ENCODE results near the gene ABHD8.

Gene ABHD8

DNA sequence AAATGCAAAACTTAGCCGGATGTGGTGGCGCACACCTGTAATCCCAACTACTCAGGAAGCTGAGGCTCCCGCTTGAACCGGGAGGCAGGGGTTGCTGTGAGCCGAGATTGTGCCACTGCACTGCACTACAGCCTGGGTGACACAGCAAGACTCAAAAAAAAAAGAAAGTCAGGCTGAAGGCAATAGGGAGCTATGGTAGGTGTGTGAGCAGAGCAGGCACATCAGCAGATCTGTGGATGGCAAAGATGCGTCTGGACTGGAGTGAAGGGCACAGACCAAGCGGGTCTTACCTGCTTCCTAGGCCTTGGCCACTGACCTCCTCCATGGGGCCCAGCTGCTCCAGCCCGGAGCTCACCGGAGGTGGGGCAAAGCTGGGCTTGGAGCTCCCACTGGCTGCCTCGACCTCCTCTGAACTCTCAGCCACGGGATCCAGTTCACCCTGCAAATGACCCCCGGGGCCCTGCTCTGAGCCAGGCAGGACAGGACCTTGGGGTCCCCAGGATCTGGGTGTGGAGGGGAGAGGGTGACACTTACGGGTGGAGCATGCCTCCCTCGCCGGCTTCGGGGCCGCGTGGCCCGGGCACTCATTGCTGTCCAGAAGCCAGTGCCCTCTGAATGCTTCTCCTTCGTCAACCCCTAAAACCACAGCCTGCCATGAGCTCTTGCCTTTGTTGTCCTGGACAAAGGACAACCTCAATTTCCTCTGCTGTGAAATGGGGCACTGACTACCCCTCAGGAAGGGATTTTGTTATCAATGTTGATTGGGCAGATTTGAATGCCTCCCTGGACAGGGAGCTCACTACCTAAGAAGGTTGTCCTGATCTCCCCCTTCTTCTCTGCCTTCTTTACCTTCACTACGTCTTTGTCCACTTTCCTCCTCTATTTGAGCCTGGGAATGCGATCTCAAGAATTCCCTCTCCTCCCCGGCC lies 39.2 kb downstream of the ABHD8 start:
- DNase-seq, result no peak

DNA sequence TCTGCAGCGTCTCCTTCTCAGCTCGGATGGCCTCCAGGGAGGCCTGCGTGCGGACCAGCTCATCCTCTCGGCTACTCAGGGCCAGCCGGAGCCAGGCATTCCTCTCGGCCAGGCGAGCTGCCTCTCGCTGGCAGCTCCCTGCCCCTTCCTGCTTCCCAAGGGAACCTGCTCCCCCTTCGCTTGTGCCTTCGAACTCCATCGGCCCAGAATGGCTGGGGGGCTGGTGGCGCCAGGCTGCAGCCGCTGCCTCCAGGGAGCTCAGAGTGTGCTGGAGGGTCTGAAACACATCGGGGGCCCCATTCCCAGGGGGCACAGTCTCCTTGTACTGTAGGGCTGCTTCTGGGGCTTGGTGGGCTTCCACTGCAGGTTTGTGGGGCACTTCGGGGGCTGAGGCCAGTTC lies 40.7 kb downstream of the ABHD8 start:
- DNase-seq, result no peak

DNA sequence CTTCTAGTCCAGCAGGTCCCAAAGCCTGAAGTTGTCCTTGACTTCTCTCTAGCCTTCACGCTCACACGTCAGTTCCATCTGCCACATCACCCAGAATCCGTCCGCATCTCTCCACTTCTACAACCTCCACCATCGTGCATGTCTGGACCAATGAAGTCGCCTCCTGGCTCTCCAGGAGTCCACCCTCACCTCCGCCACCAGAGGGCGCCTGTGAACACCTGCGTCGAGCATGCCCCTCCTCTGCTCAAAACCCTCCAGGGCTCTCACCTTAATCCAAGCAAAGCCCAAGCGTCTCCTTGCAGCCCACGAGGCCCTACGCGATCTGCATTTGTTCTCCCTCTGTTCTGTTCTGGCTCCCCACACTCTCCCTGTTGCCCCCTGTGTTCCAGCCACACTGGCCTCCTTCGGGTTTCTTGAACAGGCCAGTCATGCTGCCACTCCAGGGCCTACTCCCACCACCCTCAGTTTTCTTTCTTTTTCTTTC lies 42.3 kb downstream of the ABHD8 start:
- peak; percentile 78 for DNase-seq

DNA sequence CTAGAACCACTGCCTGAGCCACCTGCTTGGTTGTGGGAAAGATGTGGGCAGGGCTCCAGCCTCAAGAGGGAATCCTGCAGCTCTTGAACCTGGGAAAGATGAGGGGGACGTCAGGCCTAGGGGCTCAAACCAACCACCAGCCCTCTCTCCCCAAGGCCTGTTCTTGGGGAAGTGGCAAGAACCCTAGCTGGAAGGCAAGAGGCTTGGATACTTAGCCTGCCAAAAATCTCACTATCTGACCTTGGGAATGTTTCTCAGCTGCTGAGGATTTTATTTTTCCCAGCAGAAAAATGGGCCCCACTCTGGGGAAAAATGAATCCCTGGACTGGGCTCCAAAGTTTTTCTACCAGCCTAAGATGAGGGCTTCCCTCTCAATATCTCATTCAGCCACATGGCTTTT lies 43.3 kb downstream of the ABHD8 start:
- no peak for DNase-seq

DNA sequence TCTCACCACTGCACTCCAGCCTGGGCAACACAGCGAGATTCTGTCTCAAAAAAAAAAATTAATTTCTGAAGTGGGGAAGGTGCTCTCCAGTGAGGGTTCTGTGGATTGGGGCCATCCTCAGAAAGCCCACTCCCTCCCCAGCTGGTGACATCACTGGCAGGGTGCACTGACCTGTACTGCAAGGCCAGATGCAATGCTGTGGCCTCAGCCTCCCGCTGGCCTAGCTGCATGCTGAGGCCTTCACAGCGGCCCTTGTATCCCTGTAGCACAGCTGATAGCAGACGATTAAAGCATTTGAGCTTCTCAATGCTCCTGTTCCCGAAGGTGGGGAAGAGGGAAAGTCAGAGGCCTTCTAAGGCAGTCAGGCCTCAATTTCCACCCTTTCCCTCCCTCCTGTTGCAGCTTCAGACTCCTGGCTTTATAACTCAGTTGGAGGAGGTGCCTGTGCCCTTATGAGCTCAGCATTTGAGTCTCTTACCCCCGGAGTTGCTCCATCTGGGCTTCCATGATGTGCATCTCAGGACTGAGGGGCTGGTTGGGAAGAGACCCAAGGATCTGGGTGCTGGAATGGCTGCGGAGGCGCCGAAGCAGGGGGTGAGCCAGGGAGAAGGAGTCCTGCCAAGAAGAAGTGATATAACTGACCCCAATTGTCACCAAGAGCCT lies 44.0 kb downstream of the ABHD8 start:
- no peak for DNase-seq

DNA sequence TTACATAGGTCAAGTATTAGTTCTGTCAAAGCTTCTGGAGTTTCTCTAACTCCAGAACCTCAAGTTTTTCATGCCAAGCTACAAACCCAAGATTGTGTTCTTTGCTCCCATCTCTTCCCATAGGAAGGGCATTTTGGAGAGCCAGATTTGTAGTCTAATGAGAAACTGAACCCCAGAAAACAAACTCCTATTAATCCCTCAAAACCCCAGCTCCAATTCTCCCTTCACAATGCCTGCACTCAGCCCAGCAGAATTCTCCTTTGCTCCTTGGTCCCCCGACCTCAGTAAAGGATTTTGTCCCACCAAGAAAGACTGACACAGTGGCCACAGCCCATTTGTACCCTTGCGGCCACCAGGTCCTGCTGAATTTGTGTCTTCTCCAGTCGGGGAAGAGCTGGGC lies 47.1 kb downstream of the ABHD8 start:
- DNase-seq, result no peak

DNA sequence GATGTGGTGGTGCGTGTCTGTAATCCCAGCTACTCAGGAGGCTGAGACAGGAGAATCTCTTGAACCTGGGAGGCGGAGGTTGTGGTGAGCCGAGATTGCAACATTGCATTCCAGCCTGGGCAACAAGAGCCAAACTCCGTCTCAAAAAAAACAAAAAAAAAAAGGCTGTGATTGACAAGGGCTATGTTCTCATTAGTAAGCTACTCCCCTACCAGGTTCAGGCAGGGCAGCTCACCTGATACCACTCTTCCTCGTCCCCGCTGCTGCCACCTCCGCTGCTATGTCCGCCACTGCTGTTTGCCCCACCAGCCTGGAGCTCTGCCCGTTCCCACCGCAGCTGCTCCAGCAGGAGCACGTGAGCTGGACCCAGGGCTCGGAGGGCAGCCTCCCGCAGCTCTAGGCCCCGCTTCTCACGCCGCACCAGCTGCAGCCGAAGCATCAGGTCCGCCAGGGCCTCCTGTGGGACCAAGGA lies 48.0 kb downstream of the ABHD8 start:
- peak; percentile 43 for DNase-seq

DNA sequence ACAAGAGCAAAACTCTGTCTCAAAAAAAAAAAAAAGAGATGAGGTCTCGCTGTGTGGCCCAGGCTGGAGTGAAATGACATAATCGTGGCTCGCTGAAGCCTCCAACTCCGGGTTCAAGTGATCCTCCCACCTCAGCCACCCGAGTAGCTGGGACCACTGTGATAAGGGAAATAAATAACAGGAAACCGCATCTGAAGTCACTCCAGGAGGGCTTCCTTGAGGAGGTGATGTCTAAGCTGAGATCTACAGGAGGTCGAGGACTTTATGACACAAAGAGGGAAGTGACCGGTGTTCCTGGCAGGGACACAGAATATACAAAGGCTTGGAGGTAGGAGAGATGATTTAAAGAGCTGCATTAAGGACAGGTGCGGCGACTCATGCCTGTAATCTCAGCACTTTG lies 48.6 kb downstream of the ABHD8 start:
- DNase-seq, result no peak

DNA sequence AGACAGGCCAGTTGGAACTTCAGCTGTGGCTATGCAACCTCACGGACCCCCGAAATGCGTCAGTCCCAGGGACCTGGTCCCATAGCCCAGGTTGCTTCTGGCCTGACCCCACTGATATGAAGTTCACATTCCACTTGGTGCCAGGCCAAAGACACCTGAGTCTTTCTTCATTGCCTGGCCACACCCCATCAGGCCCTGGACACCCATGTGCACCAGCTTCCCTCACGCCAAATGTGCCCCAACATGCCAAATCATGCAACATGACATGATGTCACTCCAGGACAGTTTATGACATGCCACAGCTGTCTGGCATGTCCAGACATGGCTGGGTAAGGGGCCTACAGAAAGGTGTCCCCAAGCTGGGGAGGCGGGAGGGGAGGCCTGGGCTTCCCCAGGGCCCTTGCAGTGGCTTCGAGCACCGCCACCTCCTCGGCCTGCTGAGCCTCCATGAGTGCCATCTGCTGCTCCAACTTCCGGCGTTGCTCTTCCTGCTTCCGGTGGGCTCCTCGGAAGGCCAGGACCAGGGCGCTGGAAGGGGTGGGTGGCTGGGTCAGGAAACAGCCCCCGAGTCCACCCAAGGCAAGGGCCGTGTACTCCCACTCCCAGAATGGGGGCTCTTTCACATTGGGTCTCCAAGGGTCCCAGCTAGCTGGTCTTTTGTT lies 53.2 kb downstream of the ABHD8 start:
- no peak for DNase-seq

DNA sequence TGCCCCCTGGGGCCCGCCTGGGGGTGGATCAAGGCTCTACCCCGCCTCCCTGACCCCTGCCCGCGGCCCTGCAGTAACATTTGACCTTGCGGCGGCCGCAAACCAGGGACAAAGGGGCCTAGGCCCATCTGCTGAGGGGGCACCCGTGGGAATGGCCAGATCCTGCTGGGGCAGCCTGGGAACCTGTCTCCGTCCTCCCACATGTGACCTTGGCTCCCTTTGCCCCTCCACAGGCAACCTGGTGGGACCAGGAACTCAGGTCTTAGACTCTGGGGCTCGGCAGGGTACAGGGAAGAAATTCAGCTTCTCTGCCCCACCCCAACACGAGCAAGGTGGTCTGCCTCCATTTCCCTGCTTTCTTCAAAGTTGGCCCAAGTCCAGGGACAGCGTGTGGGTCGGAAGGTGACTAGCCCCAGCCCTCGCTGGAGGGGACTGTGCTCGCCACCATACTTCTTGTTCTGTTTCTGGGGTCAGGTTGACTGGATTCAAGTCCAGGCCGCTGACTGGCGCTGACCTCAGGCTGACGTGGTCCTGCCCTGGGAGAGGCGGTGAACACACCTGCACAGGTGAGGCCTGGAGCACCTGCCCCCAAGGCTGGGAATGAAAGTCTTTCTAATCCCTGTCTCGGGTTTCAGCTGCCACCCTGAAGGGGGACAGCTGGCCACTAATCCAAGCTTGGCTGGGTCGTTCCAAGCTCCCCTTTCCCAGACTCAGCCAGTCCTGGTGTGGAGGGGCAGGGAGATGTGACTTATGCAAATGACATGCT lies 55.0 kb downstream of the ABHD8 start:
- peak; percentile 87 for DNase-seq

DNA sequence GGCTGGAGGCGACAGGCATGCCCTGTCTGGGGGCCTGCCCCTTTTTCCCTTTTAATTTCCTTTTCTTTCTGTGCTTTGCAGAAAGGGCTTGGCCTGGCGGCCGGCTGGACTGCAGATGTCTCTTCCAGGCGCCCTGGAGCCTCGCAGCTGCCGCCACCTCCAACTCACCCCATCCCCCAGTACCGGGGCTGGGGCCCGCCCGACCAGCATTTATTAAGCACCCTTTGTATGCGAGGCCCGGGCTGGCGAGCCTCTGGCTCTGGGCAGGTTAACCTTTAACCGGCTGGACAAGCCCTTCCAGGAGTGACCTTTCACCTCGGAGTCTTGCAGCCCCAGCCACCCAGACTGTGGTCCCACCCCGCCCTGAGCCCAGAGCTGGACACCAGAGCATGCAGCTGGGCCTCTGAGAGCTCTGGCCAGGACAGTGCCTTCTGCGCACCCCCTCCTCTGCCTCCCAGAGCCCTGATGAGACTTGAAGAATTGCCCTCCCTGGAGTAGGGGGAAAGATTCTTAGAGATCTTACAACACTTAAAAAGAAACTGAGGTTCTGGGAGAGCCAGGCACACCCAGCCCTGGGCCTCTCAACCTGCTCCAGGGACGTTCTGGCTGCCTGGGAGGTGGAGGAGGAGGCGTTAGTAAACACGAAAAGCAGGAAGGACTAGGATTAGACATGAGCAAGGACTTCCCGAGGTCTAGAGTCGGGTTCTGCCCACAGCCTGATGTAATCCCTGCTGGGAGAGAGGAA lies 56.4 kb downstream of the ABHD8 start:
- peak; percentile 41 for DNase-seq

DNA sequence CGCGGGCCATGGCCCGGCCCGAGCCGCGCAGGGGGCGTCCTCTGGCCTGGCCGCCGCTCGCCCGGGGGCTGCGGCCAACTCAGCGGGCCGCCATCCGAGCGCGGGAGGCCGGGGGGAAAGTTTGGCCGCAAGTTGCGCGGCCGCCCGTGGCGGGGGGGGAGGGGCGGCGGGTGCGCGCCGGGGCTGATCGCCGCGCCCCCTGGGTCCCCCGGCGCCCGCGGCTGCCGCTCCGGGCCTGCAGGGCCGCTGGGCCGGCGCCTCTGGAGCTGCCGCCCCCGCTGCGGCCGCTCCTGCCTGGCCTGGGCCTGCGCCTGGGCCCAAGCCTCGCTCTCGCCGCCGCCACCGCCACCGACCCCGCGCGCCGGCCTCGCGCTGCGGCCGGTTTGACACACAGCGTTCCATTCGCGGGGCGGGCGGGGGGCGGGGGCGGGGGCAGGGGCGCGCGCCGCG lies 57.7 kb downstream of the ABHD8 start, which contains the start of gene NR2F6:
Gene NR2F6 (minus strand): TSS at position 385 of the 450 bp plus-strand sequence. CDS start 699 bp downstream, outside the sequence.
- no peak for DNase-seq

DNA sequence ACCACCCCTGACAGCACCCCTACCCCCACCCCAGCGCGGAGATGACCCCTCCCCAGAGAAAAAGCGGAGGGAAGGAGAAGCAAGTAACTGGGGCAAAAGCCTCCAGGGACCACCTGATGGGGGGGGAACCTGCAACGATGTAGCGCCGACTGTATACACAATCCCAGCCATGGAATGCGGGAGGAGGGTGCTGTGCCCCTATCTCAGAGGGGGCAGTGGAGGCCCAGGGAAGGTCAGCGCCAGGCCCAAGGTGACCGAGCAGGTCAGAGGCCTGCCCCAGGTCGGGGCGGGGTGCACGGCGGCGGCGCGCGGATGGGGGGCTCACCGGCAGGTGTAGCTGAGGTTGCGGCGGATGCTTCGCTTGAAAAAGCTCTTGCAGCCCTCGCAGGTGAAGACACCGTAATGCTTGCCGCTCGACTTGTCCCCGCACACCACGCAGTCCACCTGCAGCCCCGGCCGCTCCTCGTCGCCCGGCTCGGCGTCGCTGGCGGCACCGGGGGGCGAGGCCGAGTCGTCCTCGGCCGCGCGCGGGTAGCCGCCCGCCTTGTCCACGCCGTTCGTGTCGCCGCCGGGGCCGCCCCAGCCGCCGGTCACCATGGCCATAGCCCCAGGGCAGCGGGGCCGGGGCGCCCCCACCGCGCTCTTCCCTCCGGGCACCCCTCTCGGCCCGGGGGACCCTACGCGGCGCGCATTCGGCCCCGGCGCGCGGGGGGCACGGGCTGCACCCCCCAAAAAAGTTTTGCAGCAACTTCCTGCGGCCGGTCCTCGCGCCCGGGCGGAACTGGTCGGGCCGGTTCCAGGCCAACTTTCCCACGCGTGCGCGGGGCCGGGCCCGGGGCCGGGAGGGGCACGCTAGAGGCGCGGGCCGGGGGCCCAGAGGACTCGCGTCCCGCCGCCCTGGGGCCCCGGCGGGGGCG lies 58.3 kb downstream of the ABHD8 start:
- no peak for DNase-seq

DNA sequence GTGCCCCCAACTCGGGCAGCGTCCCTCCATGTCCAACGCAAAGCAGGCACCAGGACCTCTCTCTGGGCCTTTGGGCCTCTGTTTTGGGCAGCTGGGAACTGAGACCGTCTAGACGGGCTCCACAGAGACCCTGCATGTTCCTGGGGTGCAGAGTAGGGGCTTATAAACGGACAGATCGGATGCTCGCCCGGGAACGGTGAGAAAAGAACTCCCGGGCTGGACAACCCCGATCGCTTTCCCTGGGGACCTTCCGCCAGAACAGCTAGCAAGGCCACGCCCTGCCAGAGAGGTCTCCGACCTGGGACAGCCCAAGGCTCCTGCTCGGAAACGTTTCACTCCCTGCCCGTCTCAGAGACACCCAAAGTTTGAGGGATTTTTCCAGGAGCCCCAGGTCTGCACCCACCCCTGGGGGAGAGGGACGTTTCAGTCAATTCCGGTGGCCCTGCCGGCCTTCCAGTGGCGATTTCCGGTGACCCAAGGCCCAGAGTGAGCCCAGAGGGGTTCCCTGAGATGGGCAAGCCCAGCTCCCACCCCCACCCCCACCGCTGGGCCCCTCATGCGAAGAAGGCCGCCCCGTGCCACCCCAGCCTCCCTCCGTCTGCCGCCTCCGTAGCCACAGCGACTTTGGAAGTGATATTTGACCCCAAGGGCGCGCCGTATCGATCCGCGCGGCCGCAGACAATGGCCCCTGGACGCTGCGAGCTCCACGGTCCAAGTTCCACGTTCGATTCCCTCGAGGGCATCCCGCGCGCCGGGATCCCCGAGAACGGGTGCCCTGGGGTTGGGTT lies 59.2 kb downstream of the ABHD8 start:
- DNase-seq, result peak; percentile 13

DNA sequence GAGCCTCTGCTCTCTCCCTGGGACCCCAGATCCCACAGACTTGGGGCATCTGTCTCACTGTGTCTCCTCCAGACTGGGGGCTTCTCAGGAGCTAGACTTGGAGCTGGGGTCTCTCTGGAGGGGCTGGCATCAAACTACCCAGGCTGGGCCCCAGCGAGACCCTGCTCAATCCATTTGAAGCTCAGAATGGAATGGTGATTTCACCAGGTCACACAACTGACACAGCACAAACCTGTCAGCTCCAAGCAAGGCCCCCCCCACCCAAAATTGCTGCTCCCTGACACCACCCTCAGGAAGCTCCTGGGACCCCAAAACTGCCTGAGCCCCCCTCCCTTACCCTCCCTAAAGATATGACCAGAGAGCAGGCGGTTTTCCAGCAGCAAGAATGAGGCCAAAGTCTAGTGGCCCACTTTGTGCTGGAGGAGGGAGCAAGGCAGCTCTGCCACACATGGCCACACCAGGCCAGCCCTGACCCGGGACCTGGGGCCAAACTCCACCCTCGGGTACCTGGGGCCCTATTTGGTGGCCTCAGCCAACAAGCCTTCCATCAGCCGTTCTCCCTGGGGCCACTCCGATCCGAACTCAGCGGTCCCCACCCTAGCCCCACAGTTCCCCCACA lies 59.9 kb downstream of the ABHD8 start:
- DNase-seq, result no peak

DNA sequence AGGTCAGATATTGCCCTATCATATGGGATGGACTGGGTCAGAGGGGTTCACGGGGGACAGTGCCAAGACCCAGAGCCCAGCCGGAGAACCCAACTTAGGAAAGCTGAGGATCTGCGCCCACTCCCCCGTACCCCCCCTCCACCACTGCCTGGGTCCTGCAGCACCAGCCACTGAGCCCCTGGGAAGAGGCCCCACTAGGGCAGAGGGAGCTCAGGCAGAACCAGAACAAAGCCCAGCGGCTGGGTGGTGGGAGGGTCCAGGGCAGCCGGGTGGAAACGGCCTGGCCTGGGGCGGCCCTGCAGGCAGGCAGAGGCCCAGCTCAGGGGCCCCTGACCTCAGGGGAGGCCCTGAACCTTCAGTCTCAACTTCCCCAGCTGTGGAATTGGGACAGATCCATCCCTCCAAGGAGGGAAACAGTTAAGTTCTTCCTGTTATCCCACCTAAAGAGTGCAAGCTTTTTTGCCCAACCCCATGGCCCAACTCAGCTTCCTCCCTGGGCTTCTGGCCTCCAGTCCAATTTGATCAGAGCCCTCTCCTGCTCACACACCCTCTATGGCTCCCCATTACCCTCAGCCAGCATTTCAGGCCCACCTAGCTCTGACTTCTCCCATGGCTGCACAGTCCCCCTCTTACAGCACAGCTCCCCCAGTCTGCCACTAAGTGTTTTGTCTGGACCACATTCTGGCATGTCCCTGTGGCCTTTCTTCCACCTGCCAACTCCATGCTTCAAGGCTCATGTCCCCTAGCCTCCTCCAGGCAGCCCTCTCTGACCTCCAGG lies 60.6 kb downstream of the ABHD8 start:
- no peak for DNase-seq

Measured in NCI-H510A treated with DMSO at 0.1 percent for 48 hours (cell line).